ENCODE data around the gene COL23A1.

- TF ChIP-seq REST (IDR thresholded peaks at IDR 0.05; ENCODE audit: unreplicated experiment) (no peak), CTCF (conservative IDR thresholded peaks at IDR 0.05; ENCODE audit: low read depth in 2 of 2) (no peak), POLR2AphosphoS5 (IDR thresholded peaks at IDR 0.05; ENCODE audit: low read depth) (no peak), EZH2 (IDR thresholded peaks at IDR 0.05; ENCODE audit: low read depth, unreplicated experiment) (no peak), ZNF462 (CRISPR knock-in tag; IDR thresholded peaks at IDR 0.05) (no peak), JUNB (IDR thresholded peaks at IDR 0.05; ENCODE audit: unreplicated experiment) (no peak), EZH2phosphoT487 (IDR thresholded peaks at IDR 0.05; ENCODE audit: unreplicated experiment) (no peak), CREB1 (CRISPR knock-in tag; IDR thresholded peaks at IDR 0.05; ENCODE audit: low read depth) (no peak), ETS1 (IDR thresholded peaks at IDR 0.05) (no peak), NANOG (IDR thresholded peaks at IDR 0.05; ENCODE audit: borderline replicate concordance) (no peak), ZNF331 (CRISPR knock-in tag; IDR thresholded peaks at IDR 0.05; ENCODE audit: low read depth) (no peak), ZNF114 (CRISPR knock-in tag; IDR thresholded peaks at IDR 0.05) (no peak), STAT1 (IDR thresholded peaks at IDR 0.05; ENCODE audit: unreplicated experiment) (no peak)
These were observed 203.8 kb downstream of the COL23A1 start for GRCh38 chr5:178386336-178386931.

All from GM23338 (cell line).